GM21723 (cell line): ENCODE results near the gene MOBP.
A peak's percentile ranks its signal among the peaks of the same experiment; 100 is the strongest.
"Not testable (repeated sequence)": the region's sequence is repeated elsewhere in the genome, so short reads cannot be mapped to it uniquely, and the experiment has no call there.

Experiments
- ATAC-seq: cut with Tn5 transposase; IDR thresholded peaks from one replicate; pipeline ENCODE4 v1.9.1; 2021; ENCODE audit warnings: mild to moderate bottlenecking, moderate library complexity; ENCODE audit not compliant: unreplicated experiment

Gene MOBP, protein sequence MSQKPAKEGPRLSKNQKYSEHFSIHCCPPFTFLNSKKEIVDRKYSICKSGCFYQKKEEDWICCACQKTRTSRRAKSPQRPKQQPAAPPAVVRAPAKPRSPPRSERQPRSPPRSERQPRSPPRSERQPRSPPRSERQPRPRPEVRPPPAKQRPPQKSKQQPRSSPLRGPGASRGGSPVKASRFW

DNA sequence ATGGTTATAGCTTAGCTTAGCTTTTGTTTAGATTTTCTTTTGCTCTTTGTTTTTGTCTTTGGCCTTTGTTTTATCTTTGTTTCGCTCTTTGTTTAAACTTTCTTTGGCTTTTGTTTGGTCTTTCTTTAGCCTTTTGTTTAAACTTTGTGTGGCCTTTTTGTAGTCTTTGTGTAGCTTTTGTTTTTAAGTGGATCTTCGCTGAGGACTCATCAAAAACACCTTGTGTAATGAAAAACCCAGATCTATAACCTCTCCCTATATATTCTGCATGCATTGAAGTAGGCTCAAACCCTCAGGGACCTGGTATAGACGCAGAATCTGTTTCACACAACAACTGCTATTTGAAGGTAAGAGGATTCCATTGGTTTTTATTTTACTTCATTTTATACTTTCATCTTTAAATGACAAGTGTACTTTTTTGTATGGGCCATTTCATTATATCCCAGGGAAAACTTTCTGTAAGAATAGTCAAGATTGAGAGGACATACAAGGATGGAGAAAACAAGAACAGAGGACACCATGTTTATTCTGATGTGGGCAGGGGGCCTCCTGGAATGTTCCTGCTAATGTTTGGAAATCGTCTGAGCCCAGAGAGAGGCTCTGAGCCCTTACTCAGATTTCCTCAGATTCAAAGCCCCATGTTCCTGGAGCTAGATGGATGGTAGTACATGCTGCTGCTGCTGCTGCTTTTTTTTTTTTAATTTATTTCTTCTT is at the start of gene MOBP:
Gene MOBP (plus strand): TSS at position 287 of the 714 bp plus-strand sequence. CDS start 34,390 bp downstream, outside the sequence.
- ATAC-seq, result no peak

DNA sequence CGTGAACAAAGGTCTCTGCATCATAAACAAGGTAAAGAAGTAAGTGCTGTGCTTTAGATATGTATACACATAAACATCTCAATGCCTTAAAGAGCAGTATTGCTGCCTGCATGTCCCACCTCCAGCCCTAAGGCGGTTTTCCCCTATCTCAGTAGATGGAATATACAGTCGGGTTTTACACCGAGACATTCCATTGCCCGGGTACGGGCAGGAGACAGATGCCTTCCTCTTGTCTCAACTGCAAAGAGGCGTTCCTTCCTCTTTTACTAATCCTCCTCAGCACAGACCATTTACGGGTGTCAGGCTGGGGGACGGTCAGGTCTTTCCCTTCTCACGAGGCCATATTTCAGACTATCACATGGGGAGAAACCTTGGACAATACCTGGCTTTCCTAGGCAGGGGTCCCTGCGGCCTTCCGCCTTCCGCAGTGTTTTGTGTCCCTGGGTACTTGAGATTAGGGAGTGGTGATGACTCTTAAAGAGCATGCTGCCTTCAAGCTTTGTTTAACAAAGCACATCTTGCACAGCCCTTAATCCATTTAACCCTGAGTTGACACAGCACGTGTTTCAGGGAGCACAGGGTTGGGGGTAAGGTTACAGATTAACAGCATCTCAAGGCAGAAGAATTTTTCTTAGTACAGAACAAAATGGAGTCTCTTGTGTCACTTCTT is 48.8 kb upstream of the MOBP start:
- ATAC-seq, result not testable (repeated sequence)

DNA sequence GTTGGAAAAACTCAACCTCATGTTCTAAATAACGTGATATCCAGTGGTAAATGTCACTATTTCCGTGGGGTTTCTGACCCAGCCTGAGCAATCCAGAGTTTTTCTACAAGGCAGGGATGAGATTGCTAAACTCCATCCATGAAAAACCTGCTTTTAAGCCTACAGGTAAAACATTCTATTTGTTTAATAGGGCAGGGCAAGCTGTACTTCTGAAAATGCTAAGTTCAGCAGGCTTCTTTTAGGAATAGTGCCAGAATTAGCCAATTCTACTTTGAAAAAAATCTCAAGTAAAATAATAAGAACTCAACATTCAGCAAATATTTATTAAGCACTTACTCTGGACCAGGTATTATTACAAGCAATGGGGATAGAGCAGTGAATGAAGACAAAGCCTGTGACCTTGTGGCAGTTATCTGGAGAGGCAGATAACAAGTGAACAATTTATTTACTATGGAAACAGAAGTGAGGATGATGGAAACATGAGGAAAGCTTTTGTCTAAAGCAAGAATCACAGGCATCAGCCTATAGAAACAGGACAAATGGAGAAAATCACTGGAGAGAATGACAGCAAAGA is 47.7 kb upstream of the MOBP start:
- no peak for ATAC-seq

DNA sequence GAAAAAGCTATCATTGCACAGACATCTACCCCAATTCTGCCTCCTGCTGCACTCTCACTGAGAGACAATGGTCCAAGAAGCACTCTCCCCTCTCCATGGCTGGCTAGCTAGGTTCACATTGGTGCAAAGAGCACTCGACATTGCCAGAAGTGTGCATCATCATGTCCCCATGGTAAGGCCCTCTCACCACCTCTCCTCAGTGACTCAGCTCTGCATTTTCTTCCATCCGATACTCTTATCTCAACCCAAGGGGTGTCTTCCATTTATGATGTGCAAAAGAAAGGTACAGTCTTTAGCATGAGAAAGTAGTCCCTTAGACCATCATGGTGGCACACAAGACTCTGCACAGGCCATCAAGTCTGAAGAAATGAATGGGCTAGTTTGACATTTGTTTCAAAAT is 46.9 kb upstream of the MOBP start:
- ATAC-seq, result no peak

DNA sequence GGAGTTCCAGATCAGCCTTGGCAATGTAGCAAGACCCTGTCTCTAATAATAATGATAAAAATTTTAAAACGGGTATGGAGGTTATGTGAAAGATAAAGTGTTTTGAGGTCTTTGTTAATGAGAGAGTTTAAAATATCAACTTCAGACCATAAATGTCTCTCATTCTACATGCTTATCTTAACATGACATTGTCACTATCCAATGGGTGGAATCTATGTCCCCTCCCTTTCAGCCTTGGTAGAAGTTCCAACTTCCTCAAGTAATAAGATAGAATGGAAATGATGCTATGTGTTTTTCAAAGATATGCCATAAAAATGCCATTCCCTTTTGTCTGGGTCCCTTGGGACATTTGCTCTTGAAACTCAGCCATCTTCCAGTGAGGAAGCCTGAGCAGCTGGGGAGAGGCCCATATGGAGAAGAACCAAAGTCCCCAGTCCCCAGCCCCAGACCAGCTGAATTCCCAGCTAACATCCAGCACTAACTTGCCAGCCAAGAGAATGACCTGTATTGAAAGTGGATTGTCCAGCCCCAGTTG is 44.0 kb upstream of the MOBP start:
- ATAC-seq, result no peak

DNA sequence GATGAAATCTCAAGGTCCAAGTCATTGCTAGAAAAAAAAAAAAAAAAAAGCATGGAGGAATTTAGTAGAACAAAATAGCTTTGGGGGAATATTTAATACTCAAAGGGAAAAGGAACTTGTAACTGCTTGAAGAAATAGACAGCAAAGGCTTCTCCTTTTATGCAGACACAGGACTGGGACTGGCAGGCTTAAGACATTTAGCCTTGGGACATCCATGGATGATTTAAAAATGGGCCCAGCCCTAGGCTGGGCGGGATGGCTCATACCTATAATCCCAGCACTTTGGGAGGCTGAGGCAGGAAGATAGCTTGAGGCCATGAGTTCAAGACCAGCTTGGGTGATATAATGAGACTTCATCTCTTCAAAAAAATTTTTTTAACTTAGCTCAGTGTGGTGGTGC is 41.2 kb upstream of the MOBP start:
- no peak for ATAC-seq

DNA sequence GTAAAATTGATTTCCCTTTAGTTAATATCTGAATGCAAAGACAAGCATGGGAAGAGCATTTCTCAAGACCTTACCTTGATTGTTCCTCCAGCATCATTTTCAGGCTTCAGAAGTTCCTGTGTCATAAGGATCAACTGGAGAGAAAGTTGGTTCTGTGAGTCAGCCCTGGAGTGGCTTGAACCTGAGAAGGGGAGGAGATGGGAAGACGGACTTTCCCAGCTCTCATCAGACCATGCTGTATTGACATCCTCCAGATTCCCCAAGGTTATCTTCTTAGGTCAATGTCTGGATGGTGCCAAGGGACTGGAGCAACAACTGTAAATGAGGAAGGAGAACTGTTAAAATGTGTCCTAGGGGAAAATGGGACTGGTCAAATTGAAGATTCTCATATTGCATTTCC is 40.0 kb upstream of the MOBP start:
- ATAC-seq, result no peak

DNA sequence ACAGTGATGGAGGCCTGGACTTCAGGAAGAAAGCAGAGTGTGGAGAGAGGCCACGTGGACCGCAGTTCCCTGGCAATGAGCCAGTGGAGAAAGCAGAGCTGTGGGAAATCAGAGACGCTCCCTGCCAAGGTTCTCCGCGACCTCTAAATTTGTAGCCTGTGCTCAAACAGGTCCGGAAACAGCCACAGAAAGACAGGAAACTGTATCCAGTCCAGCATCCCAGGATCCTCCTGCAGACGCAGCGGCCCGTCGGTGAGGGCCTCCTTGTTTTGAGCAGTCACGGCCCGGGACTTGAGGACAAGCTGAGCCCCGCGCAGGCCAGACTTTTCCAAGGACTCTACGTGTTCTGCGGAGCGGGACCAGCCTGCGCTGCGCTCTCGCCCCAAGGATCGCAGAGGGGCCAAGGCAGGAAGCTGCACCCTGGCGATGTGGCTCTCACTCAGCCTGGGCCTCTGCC is 38.7 kb upstream of the MOBP start:
- no peak for ATAC-seq

DNA sequence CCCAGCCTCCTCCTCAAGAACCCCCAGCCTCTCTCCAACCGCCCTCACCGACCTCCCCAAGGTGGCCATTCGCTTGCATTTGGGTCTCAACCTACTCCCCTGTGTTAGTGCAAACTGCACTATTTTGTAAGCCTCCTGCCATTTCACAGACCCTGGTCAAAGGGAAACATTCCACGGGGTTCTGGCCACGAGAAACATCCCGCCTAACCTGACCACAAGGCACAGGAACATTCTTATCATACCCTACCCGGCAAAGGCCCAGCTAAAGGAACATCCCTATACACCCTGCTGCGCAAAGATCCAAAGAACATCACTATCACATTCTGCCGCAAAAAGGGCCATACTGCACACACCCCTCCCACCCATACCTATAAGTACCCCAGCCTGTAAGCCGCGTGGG is 38.0 kb upstream of the MOBP start:
- no peak for ATAC-seq

DNA sequence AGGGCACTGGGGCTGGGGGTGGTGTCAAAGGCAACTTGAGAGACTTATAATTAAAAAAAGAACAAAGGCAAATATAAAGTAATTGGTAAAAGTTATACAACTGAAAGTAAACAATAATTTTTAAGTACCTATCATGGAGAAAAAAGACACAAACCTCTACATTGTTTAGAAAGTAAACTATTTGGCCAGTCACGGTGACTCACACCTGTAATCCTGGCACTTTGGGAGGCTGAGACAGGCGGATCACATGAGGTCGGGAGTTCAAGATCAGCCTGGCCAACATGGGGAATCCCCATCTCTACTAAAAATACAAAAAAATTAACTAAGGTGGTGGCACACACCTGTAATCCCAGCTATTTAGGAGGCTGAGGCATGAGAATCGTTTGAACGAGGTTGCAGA is 35.1 kb upstream of the MOBP start:
- no peak for ATAC-seq

DNA sequence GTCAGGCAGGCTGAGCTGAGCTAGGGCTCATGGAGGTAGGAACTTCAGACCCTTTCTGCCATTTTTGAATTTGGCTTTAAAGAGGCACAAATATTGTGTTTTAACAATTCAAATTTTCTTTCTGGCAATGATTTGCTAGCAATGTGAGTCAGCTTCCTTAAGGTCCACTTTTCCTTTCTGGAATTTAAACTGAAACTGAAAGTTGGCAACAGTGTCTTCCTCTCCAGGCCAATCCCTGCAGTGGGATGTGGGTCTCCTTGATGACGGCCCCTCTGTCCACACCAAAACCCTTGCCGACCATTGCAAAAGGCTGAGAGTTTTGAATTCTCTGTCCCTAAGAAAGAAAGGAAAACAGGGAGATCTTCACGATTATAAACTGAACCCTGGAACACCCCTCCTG is 33.8 kb upstream of the MOBP start:
- ATAC-seq, result no peak

DNA sequence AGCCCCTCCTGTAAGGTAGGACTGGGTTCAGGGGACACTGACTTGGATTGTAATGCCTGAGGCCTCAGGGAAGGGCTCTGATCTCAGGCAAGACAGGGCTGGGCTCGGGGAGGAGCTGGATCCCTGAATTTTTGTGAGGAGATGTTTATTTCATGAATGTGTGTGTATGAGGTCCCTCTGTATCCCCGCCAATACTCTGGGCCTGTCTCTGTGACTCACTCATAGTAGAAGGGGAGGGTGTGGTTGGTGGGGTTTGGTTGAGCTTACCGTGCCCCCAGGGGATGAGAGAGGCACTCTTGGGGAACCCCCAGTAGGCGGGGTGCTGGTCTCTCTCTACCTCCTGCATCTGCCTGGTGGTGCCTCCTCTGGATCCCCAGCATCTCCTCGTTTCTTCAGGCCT is 32.9 kb upstream of the MOBP start:
- ATAC-seq, result peak; percentile 59

DNA sequence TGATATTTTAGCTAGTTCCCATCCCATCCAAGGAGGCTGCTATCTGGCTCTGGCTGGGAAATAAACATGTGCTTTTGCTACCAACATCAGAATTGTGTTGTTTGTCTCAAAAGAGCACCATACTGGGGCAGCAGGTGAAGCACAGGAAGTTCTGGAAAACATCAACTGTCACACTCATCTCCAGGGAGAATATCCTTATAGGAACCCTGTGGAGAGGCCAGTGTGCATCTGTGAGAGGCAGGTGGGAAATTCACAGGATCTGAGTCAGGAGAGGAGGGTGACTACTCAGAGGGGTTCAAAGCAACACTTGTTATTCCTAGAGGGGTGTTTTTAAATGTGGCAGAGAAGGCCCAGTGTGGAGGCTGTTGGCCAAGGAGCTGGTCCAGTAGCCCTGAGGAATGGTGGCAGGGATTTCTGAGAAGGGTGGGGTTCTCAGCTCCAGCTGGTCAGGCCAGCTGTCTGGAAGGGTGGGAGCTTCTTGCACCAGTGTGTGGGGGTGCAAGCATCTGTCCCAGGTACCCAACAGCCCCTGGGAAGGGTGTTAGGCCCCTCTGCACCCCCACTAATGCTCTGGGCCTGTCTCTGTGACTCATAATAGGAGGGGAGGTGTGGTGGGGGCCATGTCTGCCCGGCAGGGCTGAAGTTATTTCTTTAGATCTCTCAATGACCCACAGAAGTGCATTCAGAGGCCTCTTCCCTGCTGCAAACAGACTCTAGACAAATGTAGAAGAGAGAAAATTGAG is 32.3 kb upstream of the MOBP start:
- no peak for ATAC-seq

DNA sequence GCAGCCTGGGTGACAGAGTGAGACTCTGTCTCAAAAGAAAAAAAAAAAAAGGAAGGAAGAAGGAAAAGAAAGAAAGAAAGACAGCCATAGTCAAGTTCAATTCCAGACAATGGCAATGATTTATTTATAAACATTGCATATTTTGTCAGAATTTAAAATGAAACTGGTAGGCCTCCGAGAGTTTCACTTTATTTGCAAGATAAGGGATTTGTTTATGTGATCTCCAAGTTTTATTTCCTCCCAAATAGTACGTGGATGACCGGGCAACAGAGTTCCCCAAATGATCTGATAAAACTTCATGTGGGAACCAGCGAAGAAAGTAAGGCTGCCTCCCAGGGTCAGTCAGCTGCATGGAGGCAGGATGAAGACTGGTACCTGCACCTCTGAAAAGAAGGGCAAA is 28.6 kb upstream of the MOBP start:
- no peak for ATAC-seq

DNA sequence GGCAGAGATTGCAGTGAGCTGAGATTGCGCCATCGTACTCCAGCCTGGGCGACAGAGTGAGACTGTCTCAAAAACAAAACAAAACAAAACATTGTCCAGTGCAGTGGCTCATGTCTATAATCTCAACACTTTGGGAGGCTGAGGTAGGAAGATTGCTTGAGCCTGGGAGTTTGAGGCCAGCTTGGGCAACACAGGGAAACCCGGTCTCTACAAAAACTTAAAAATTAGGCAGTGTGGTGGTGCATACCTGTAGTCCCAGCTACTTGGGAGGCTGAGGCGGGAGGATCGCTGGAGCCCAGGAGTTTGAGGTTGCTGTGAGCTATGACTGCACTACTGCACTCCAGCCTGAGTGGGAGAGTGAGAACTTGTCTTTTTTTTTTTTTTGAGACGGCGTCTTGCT is 27.2 kb upstream of the MOBP start:
- no peak for ATAC-seq

DNA sequence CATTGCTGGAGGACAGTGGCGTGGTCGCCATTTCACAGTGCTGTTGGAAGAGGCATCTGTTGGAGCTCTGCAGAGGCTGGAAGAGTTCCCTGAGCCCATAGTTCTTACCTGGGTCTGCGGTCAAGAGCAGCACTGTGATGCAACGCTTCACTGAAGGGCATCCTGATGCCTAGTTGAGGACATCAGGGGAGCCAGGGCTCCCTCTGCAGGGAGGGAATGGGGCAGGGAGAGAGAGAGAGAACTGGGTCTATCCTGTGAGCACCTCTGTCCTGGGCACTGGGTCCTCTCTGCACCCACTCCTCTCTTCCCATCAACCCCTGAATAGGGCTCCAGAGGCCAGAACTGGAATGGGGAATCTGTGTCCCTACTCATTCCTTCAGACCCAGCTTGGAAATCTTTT is 23.9 kb upstream of the MOBP start:
- ATAC-seq, result no peak

DNA sequence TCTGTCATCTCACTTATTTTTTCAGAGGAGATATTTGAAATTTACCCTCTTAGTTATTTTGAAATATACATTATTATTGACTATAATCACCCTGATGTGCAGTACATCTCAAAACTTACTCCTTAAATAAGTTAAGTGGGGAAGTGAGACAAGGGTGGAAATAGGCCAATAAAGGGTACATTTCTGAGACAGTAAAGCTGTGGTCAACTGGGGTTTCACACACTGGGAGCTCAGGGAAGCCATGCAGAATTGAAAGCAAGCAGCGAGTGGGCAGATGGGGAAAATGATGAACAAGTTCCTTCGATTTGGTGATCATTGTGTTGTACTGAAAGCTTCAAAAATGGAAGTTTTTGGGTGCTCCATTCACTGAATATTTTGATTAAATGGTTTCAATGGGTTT is 21.6 kb upstream of the MOBP start:
- ATAC-seq, result no peak

DNA sequence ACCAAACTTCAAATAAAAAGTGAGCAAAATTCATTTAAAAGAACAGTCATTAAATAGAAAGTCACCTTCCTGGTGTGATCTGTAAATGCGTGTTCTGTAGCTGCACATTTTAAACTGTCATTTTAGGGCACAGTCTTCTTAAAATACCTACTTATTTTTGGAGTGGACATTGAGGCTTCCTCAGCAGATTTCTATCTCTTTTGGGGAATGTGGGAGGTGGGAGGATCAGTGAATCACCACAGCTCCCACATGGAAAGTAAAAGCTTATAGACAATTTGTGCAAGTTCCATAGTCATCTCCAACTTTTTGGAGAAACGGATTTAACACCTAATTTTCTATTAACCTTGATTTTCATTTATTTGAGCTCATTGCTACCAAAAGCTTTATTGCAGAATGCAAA is 21.0 kb upstream of the MOBP start:
- no peak for ATAC-seq

DNA sequence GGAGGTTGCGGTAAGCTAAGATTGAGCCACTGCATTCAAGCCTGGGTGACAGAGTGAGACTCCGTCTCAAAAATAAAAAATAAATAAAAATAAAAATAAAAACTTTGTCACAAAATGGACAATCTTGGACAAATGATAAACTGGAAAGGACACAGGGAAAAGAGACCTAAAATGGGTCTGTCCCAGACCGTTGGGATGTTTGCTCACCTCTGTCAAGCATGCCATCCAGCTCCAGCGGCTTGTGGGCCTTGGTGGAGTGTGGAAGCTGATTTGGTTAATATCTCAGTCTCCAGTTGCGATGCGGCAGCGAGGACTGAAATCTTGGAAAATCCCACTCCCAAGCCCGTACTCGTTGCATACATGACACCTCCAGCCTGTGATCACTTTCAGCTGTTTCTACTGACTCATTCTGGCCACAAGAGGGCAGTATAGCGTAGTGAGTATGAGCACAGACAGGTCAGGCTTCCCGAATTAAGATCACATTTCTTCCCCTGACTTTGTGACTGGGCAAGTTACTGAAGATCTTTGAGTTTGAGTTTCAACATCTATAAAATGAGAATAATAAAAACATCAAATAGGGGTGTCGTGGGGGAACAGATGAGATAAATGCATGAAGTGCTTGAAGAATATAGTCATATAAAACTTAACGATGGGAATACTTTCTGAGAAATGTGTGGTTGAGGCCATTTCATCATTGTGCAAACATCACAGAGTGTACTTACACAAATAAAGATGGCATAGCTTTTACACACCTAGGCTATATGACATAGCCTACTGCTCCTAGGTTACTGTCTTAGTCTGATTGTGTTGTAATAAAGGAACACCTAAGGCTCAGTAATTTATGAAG is 19.6 kb upstream of the MOBP start:
- peak; percentile 89 for ATAC-seq
